Measurements from ENCODE around the gene SYS1. TPM values are rescaled to one million over a fixed set of nuclear protein-coding genes. Genes with fewer than 3 reads are reported as not detected.

Gene SYS1
- total RNA-seq, 1 experiment from 2014 or later: 19.1 TPM

DNA sequence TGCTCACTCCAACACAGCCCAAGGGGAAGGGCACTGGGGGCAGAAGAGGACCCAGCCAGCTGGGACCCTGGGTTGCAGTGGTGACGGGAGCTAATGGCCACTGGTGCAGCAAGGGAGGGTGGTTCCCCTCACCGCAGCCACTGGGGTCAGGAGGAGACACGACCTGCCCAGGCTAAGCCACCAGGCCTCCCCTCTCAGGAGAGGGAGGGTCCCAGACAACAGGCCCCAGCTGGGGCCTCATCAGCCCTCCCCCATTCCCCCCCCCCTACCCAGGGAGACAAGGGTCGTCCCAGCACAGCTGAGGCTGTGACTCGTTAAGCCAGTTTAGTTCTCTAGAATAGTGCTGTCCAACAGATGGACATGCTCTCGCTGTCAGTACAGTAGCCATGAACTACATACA lies 37.6 kb upstream of the SYS1 start:
- BruUV-seq (replicated peaks): no TSS peak

GRCh38 chr20:45328451-45328850 lies 34.5 kb upstream of the SYS1 start:
- ChIA-PET POLR2A (interaction anchor here (37.4 kb wide), 1 partner anchor 32 kb away, joined by 1328 read pairs; the partner anchor contains the start of genes SDC4 and SYS1), CTCF (interaction anchor here (0.6 to 2.4 kb wide), 6 partner anchors 9 to 443 kb away, joined by 3 to 10 read pairs (median 4); partner anchors contain the start of gene SYS1)
- TF ChIP-seq, protein P1, sequence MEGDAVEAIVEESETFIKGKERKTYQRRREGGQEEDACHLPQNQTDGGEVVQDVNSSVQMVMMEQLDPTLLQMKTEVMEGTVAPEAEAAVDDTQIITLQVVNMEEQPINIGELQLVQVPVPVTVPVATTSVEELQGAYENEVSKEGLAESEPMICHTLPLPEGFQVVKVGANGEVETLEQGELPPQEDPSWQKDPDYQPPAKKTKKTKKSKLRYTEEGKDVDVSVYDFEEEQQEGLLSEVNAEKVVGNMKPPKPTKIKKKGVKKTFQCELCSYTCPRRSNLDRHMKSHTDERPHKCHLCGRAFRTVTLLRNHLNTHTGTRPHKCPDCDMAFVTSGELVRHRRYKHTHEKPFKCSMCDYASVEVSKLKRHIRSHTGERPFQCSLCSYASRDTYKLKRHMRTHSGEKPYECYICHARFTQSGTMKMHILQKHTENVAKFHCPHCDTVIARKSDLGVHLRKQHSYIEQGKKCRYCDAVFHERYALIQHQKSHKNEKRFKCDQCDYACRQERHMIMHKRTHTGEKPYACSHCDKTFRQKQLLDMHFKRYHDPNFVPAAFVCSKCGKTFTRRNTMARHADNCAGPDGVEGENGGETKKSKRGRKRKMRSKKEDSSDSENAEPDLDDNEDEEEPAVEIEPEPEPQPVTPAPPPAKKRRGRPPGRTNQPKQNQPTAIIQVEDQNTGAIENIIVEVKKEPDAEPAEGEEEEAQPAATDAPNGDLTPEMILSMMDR (IDR thresholded peaks at IDR 0.05; ENCODE audit: unreplicated experiment): no peak
- H3K27ac Mint-ChIP-seq (ENCODE audit: low read depth, unreplicated experiment): no peak overlapping the region
- H3K27me3 Mint-ChIP-seq (ENCODE audit: insufficient read depth, unreplicated experiment): no peaks in the 10 kb centered on the region
- no peak overlapping the region for H3K4me3 Mint-ChIP-seq (ENCODE audit: unreplicated experiment)
- H3K9me3 Mint-ChIP-seq (ENCODE audit: unreplicated experiment): no peaks in the 10 kb centered on the region
- no peaks in the 10 kb centered on the region for H3K4me1 Mint-ChIP-seq (ENCODE audit: insufficient read depth, unreplicated experiment)
- BruUV-seq (replicated peaks): no TSS peak
- H3K36me3 Mint-ChIP-seq (ENCODE audit: insufficient read depth, unreplicated experiment): peaks cover 97% of the 10 kb centered on the region
- no peak for DNase-seq (ENCODE audit: unreplicated experiment)
- intact Hi-C loops (cut with micrococcal nuclease): no loop called here

More for the DNA sequence above, 37.6 kb upstream of the SYS1 start:
- no peaks in the 10 kb centered on the region for H3K27me3 Mint-ChIP-seq (ENCODE audit: insufficient read depth, unreplicated experiment)
- POLR2A ChIA-PET: interaction anchor here (2.9 to 37.4 kb wide), 2 partner anchors 10 to 35 kb away, joined by 21 to 1328 read pairs; partner anchors contain the start of genes SDC4 and SYS1
- TF ChIP-seq, protein P1 (IDR thresholded peaks at IDR 0.05; ENCODE audit: unreplicated experiment): no peak
- no peaks in the 10 kb centered on the region for H3K4me1 Mint-ChIP-seq (ENCODE audit: insufficient read depth, unreplicated experiment)
- no peaks in the 10 kb centered on the region for H3K9me3 Mint-ChIP-seq (ENCODE audit: unreplicated experiment)
- peaks cover 67% of the 10 kb centered on the region for H3K36me3 Mint-ChIP-seq (ENCODE audit: insufficient read depth, unreplicated experiment)
- intact Hi-C loops (cut with micrococcal nuclease): no loop called here
- DNase-seq (ENCODE audit: unreplicated experiment): no peak
- H3K27ac Mint-ChIP-seq (ENCODE audit: low read depth, unreplicated experiment): no peak overlapping the region
- CTCF ChIA-PET: interaction anchor here (0.5 to 2.9 kb wide), 5 partner anchors 10 to 446 kb away, joined by 3 to 16 read pairs (median 5); partner anchors contain the start of gene SYS1
- H3K4me3 Mint-ChIP-seq (ENCODE audit: unreplicated experiment): no peak overlapping the region

GRCh38 chr20:45329497-45330319 lies 33.2 kb upstream of the SYS1 start:
- no TSS peak for BruUV-seq (replicated peaks)
- Mint-ChIP-seq H3K27me3 (ENCODE audit: insufficient read depth, unreplicated experiment) (no peaks in the 10 kb centered on the region), H3K9me3 (ENCODE audit: unreplicated experiment) (no peaks in the 10 kb centered on the region), H3K4me3 (ENCODE audit: unreplicated experiment) (no peak overlapping the region), H3K36me3 (ENCODE audit: insufficient read depth, unreplicated experiment) (peaks cover 100% of the 10 kb centered on the region), H3K27ac (ENCODE audit: low read depth, unreplicated experiment) (no peak overlapping the region), H3K4me1 (ENCODE audit: insufficient read depth, unreplicated experiment) (no peaks in the 10 kb centered on the region)
- ChIA-PET POLR2A (interaction anchor here (0.8 to 37.4 kb wide), 3 partner anchors 9 to 86 kb away, joined by 3 to 1328 read pairs (median 4); partner anchors contain the start of genes PIGT, SDC4 and SYS1), CTCF (interaction anchor here (0.6 to 1.9 kb wide), 6 partner anchors 16 to 456 kb away, joined by 3 to 7 read pairs (median 4); no protein-coding TSS in a partner anchor)
- DNase-seq (ENCODE audit: unreplicated experiment): no peak
- TF ChIP-seq, protein P1 (IDR thresholded peaks at IDR 0.05; ENCODE audit: unreplicated experiment): no peak
- intact Hi-C loops (cut with micrococcal nuclease): no loop called here

- Mint-ChIP-seq H3K36me3 (ENCODE audit: insufficient read depth, unreplicated experiment) (peaks cover 100% of the 10 kb centered on the region), H3K4me1 (ENCODE audit: insufficient read depth, unreplicated experiment) (no peaks in the 10 kb centered on the region), H3K27ac (ENCODE audit: low read depth, unreplicated experiment) (no peak overlapping the region), H3K9me3 (ENCODE audit: unreplicated experiment) (no peaks in the 10 kb centered on the region), H3K4me3 (ENCODE audit: unreplicated experiment) (no peak overlapping the region), H3K27me3 (ENCODE audit: insufficient read depth, unreplicated experiment) (no peaks in the 10 kb centered on the region)
- no TSS peak for BruUV-seq (replicated peaks)
- ChIA-PET CTCF (interaction anchor here (0.6 to 1.9 kb wide), 5 partner anchors 10 to 106 kb away, joined by 3 to 7 read pairs (median 4); partner anchors contain the start of gene SYS1), POLR2A (interaction anchor here (0.9 to 37.4 kb wide), 3 partner anchors 12 to 86 kb away, joined by 3 to 1328 read pairs (median 4); partner anchors contain the start of genes PIGT, SDC4 and SYS1)
- intact Hi-C loops (cut with micrococcal nuclease): no loop called here
- TF ChIP-seq, protein P1 (IDR thresholded peaks at IDR 0.05; ENCODE audit: unreplicated experiment): no peak
- DNase-seq (ENCODE audit: unreplicated experiment): no peak
These were observed 32.5 kb upstream of the SYS1 start for GRCh38 chr20:45330476-45330875.
